KMS-11 (cell line): ENCODE data around the gene HOXB1.

Experiments used
- H2AFZ ChIP-seq: fragments of 200-600 bp; sonication (generic); 2 replicates; pipeline ENCODE4 v1.6.1; 2016; ENCODE audit warnings: antibody characterized with exemption, mixed run types, low read depth
- H3K27ac ChIP-seq: fragments of 200-600 bp; sonication (generic); 2 replicates; pipeline ENCODE4 v1.6.1; 2016; ENCODE audit warnings: mild to moderate bottlenecking, mixed run types
- H3K27me3 ChIP-seq: fragments of 200-600 bp; sonication (generic); 2 replicates; pipeline ENCODE4 v1.6.1; 2017; ENCODE audit warnings: mild to moderate bottlenecking, low read depth, mixed run types, moderate library complexity; ENCODE audit not compliant: insufficient read depth
- H3K36me3 ChIP-seq: fragments of 200-600 bp; sonication (generic); 2 replicates; pipeline ENCODE4 v1.6.1; 2017; ENCODE audit warnings: mild to moderate bottlenecking, mixed run types; ENCODE audit not compliant: insufficient read depth
- H3K4me1 ChIP-seq: fragments of 200-600 bp; sonication (generic); 2 replicates; pipeline ENCODE4 v1.6.1; 2016; ENCODE audit warnings: mild to moderate bottlenecking, low read depth, mixed run types; ENCODE audit not compliant: poor library complexity, severe bottlenecking
- H3K4me2 ChIP-seq: fragments of 200-600 bp; sonication (generic); 2 replicates; pipeline ENCODE4 v1.7.0; 2016; ENCODE audit warnings: mild to moderate bottlenecking, mixed run types
- H3K4me3 ChIP-seq: fragments of 200-600 bp; sonication (generic); IDR thresholded peaks from 2 replicates; pipeline ENCODE4 v1.6.1; 2017; ENCODE audit warnings: low read depth, low read length, mixed read lengths; ENCODE audit not compliant: insufficient read depth
- H3K79me2 ChIP-seq: fragments of 200-600 bp; sonication (generic); 2 replicates; pipeline ENCODE4 v1.6.1; 2016; ENCODE audit warnings: low read depth, mixed run types; ENCODE audit not compliant: insufficient read depth
- H3K9ac ChIP-seq: fragments of 200-600 bp; sonication (generic); 2 replicates; pipeline ENCODE4 v1.6.1; 2016; ENCODE audit warnings: mild to moderate bottlenecking, mixed run types
- H4K20me1 ChIP-seq: fragments of 200-600 bp; sonication (generic); 2 replicates; pipeline ENCODE4 v1.6.1; 2016; ENCODE audit warnings: mild to moderate bottlenecking, mixed run types; ENCODE audit not compliant: insufficient read depth
- TF ChIP-seq, protein P1 (sequence below): fragments of 200-600 bp; sonication (generic); conservative IDR thresholded peaks from 2 replicates; pipeline ENCODE4 v1.6.1; 2017; ENCODE audit warnings: low read depth, mild to moderate bottlenecking, antibody characterized with exemption, low read length, moderate library complexity, mixed read lengths

HOXB1 gene

GRCh38 chr17:48546924-48547807, 16.4 kb upstream of the HOXB1 start:
- Histone ChIP-seq H3K4me1 (no peaks in the 10 kb centered on the region), H3K36me3 (no peaks in the 10 kb centered on the region), H3K27me3 (peaks cover 7% of the 10 kb centered on the region; the same call in 1 of the 2 replicates), H3K9ac (no peak overlapping the region), H3K27ac (no peak overlapping the region), H4K20me1 (no peaks in the 10 kb centered on the region), H3K4me2 (no peak overlapping the region), H2AFZ (no peak overlapping the region), H3K79me2 (no peaks in the 10 kb centered on the region), H3K4me3 (no peak overlapping the region)
- TF ChIP-seq, protein P1, sequence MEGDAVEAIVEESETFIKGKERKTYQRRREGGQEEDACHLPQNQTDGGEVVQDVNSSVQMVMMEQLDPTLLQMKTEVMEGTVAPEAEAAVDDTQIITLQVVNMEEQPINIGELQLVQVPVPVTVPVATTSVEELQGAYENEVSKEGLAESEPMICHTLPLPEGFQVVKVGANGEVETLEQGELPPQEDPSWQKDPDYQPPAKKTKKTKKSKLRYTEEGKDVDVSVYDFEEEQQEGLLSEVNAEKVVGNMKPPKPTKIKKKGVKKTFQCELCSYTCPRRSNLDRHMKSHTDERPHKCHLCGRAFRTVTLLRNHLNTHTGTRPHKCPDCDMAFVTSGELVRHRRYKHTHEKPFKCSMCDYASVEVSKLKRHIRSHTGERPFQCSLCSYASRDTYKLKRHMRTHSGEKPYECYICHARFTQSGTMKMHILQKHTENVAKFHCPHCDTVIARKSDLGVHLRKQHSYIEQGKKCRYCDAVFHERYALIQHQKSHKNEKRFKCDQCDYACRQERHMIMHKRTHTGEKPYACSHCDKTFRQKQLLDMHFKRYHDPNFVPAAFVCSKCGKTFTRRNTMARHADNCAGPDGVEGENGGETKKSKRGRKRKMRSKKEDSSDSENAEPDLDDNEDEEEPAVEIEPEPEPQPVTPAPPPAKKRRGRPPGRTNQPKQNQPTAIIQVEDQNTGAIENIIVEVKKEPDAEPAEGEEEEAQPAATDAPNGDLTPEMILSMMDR = no peak

GRCh38 chr17:48546137-48546923, 15.5 kb upstream of the HOXB1 start:
- Histone ChIP-seq H3K36me3 (no peaks in the 10 kb centered on the region), H3K27ac (no peak overlapping the region), H4K20me1 (no peaks in the 10 kb centered on the region), H3K4me2 (no peak overlapping the region), H3K79me2 (no peaks in the 10 kb centered on the region), H2AFZ (no peak overlapping the region), H3K4me3 (no peak overlapping the region), H3K9ac (no peak overlapping the region), H3K4me1 (no peaks in the 10 kb centered on the region), H3K27me3 (peaks cover 7% of the 10 kb centered on the region; the same call in 1 of the 2 replicates)
- TF ChIP-seq, protein P1 = no peak

DNA sequence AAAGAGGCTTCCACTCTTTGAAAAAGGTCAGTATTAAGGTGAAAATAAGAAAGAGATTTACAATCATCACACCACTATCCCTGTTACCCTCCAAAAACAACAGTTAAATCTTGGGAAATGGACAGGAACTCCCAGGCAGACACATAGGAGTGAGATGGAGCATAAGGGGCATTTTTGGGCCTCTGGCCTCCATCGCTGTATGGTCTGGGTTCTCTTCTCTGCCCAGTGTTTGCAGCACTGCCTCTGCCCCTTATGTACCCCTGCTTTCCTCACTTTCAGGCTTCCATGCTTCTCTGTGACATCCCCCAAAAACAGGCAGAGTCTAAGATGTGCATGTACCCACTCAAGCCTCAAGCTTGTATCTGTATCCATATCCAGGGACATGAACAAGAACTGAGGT, 14.7 kb upstream of the HOXB1 start:
- Histone ChIP-seq H3K36me3 (no peaks in the 10 kb centered on the region), H3K4me3 (no peak overlapping the region), H3K9ac (no peak overlapping the region), H2AFZ (no peak overlapping the region), H3K4me1 (no peaks in the 10 kb centered on the region), H3K27me3 (peaks cover 7% of the 10 kb centered on the region; the same call in 1 of the 2 replicates), H3K79me2 (no peaks in the 10 kb centered on the region), H3K27ac (no peak overlapping the region), H4K20me1 (no peaks in the 10 kb centered on the region), H3K4me2 (no peak overlapping the region)
- TF ChIP-seq, protein P1 = no peak

DNA sequence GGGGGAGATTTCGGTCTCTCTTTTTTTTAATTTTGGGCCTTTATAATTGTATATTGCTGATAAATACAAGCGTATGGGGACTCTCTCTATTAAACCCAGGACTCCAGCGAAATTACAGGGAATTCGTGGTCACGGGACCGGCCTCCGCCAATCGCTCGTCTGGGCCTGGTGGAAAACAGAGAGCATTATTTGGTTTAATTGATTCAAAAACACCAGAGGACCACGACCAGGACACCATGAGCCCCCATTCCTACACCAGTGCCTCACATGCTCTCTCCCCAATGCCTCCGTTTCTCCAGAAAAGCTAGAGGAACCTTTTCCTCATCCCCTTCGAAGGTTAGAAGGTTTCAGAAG, 14.2 kb upstream of the HOXB1 start, which contains the start of gene HOXB2:
HOXB2 (minus strand) TSS at position 88 of the 354 bp plus-strand sequence. CDS start 198 bp downstream, outside the sequence.
- H3K4me3 ChIP-seq = no peak within 1 kb of the TSS
- no peak within 1 kb of the TSS for H3K27ac ChIP-seq
- no peak within 1 kb of the TSS for H3K9ac ChIP-seq
- no peak within 1 kb of the TSS for H2AFZ ChIP-seq
- H3K36me3 ChIP-seq = no peaks in the 10 kb centered on the region
- H4K20me1 ChIP-seq = no peaks in the 10 kb centered on the region
- no peaks in the 10 kb centered on the region for H3K4me1 ChIP-seq
- H3K27me3 ChIP-seq = peaks cover 7% of the 10 kb centered on the region; the same call in 1 of the 2 replicates
- no peaks in the 10 kb centered on the region for H3K79me2 ChIP-seq
- H3K4me2 ChIP-seq = no peak within 1 kb of the TSS
- TF ChIP-seq, protein P1 = no peak
